ENCODE data around the gene ADGRV1.

The ADGRV1 gene

GRCh38 chr5:91137647-91138046, 579.0 kb downstream of the ADGRV1 start:
- Histone ChIP-seq H3K27ac (replicated peaks) (no peak overlapping the region), H3K27me3 (ENCODE audit: insufficient read depth, poor library complexity, severe bottlenecking) (no peaks in the 10 kb centered on the region), H3K4me3 (replicated peaks; ENCODE audit: insufficient read depth, low read length) (no peak overlapping the region)
- DNase-seq (ENCODE audit: low read depth in 1 of 2, low spot score in 1 of 2) = no peak
- TF ChIP-seq, protein P1, sequence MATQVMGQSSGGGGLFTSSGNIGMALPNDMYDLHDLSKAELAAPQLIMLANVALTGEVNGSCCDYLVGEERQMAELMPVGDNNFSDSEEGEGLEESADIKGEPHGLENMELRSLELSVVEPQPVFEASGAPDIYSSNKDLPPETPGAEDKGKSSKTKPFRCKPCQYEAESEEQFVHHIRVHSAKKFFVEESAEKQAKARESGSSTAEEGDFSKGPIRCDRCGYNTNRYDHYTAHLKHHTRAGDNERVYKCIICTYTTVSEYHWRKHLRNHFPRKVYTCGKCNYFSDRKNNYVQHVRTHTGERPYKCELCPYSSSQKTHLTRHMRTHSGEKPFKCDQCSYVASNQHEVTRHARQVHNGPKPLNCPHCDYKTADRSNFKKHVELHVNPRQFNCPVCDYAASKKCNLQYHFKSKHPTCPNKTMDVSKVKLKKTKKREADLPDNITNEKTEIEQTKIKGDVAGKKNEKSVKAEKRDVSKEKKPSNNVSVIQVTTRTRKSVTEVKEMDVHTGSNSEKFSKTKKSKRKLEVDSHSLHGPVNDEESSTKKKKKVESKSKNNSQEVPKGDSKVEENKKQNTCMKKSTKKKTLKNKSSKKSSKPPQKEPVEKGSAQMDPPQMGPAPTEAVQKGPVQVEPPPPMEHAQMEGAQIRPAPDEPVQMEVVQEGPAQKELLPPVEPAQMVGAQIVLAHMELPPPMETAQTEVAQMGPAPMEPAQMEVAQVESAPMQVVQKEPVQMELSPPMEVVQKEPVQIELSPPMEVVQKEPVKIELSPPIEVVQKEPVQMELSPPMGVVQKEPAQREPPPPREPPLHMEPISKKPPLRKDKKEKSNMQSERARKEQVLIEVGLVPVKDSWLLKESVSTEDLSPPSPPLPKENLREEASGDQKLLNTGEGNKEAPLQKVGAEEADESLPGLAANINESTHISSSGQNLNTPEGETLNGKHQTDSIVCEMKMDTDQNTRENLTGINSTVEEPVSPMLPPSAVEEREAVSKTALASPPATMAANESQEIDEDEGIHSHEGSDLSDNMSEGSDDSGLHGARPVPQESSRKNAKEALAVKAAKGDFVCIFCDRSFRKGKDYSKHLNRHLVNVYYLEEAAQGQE (IDR thresholded peaks at IDR 0.05; ENCODE audit: insufficient replicate concordance, low read depth) = no peak
- TF ChIP-seq GABPA (IDR thresholded peaks at IDR 0.05; ENCODE audit: low read depth) (no peak), SPI1 (IDR thresholded peaks at IDR 0.05; ENCODE audit: borderline replicate concordance, low read depth) (no peak), POLR2AphosphoS5 (IDR thresholded peaks at IDR 0.05; ENCODE audit: low read depth) (no peak)
- TF ChIP-seq, protein P2, sequence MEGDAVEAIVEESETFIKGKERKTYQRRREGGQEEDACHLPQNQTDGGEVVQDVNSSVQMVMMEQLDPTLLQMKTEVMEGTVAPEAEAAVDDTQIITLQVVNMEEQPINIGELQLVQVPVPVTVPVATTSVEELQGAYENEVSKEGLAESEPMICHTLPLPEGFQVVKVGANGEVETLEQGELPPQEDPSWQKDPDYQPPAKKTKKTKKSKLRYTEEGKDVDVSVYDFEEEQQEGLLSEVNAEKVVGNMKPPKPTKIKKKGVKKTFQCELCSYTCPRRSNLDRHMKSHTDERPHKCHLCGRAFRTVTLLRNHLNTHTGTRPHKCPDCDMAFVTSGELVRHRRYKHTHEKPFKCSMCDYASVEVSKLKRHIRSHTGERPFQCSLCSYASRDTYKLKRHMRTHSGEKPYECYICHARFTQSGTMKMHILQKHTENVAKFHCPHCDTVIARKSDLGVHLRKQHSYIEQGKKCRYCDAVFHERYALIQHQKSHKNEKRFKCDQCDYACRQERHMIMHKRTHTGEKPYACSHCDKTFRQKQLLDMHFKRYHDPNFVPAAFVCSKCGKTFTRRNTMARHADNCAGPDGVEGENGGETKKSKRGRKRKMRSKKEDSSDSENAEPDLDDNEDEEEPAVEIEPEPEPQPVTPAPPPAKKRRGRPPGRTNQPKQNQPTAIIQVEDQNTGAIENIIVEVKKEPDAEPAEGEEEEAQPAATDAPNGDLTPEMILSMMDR (IDR thresholded peaks at IDR 0.05; ENCODE audit: insufficient read depth, low read length) = no peak

DNA sequence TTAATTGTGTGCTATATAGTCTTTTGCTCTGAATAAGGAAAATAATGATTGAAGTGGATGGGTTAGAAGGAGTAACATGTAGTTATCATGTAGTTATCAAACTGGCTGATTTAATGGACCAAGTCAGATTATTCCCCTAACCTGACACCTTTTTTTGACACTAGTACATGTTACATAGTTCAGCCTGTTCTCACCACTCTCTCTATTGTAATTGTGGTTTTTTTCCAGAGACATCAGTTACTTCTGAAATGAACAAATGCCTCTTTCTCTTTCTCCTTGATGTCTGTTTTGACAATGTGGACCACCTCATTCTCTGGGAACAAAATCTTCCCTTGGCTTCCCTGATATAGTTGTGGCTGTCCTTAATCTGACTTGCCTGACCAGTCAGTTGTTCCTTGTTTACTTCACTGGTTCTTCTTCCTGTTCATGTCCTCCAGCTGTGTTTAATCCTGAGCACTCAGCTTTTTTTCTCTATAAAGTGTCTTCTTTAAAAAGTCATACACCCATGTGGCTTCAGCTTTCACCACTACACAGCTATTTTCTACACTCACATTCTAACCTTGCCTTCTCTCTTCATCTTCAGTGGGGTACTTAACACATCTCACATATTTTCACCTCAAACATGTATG, 581.1 kb downstream of the ADGRV1 start:
- no peak for TF ChIP-seq POLR2AphosphoS5 (IDR thresholded peaks at IDR 0.05; ENCODE audit: low read depth)
- no peaks in the 10 kb centered on the region for H3K27me3 ChIP-seq (ENCODE audit: insufficient read depth, poor library complexity, severe bottlenecking)
- no peak overlapping the region for H3K27ac ChIP-seq (replicated peaks)
- no peak overlapping the region for H3K4me3 ChIP-seq (replicated peaks; ENCODE audit: insufficient read depth, low read length)
- no peak for DNase-seq (ENCODE audit: low read depth in 1 of 2, low spot score in 1 of 2)

GRCh38 chr5:91140657-91141056, 582.1 kb downstream of the ADGRV1 start:
- H3K27ac ChIP-seq (replicated peaks) = no peak overlapping the region
- no peak for DNase-seq (ENCODE audit: low read depth in 1 of 2, low spot score in 1 of 2)
- H3K27me3 ChIP-seq (ENCODE audit: insufficient read depth, poor library complexity, severe bottlenecking) = no peaks in the 10 kb centered on the region
- TF ChIP-seq POLR2AphosphoS5 (IDR thresholded peaks at IDR 0.05; ENCODE audit: low read depth) = no peak
- TF ChIP-seq SPI1 (IDR thresholded peaks at IDR 0.05; ENCODE audit: borderline replicate concordance, low read depth) = no peak
- H3K4me3 ChIP-seq (replicated peaks; ENCODE audit: insufficient read depth, low read length) = no peak overlapping the region

- TF ChIP-seq, protein P2 (IDR thresholded peaks at IDR 0.05; ENCODE audit: insufficient read depth, low read length) = no peak
- TF ChIP-seq GABPA (IDR thresholded peaks at IDR 0.05; ENCODE audit: low read depth) (no peak), POLR2AphosphoS5 (IDR thresholded peaks at IDR 0.05; ENCODE audit: low read depth) (no peak), SPI1 (IDR thresholded peaks at IDR 0.05; ENCODE audit: borderline replicate concordance, low read depth) (no peak)
- TF ChIP-seq, protein P1 (IDR thresholded peaks at IDR 0.05; ENCODE audit: insufficient replicate concordance, low read depth) = no peak
- no peaks in the 10 kb centered on the region for H3K27me3 ChIP-seq (ENCODE audit: insufficient read depth, poor library complexity, severe bottlenecking)
- no peak overlapping the region for H3K27ac ChIP-seq (replicated peaks)
- H3K4me3 ChIP-seq (replicated peaks; ENCODE audit: insufficient read depth, low read length) = no peak overlapping the region
- DNase-seq (ENCODE audit: low read depth in 1 of 2, low spot score in 1 of 2) = no peak
These were observed 583.0 kb downstream of the ADGRV1 start for GRCh38 chr5:91141642-91142041.

- no peak for DNase-seq (ENCODE audit: low read depth in 1 of 2, low spot score in 1 of 2)
- H3K4me3 ChIP-seq (replicated peaks; ENCODE audit: insufficient read depth, low read length) = no peak overlapping the region
- no peak for TF ChIP-seq GABPA (IDR thresholded peaks at IDR 0.05; ENCODE audit: low read depth)
- TF ChIP-seq, protein P2 (IDR thresholded peaks at IDR 0.05; ENCODE audit: insufficient read depth, low read length) = no peak
- no peak for TF ChIP-seq POLR2AphosphoS5 (IDR thresholded peaks at IDR 0.05; ENCODE audit: low read depth)
- TF ChIP-seq, protein P1 (IDR thresholded peaks at IDR 0.05; ENCODE audit: insufficient replicate concordance, low read depth) = no peak
- TF ChIP-seq SPI1 (IDR thresholded peaks at IDR 0.05; ENCODE audit: borderline replicate concordance, low read depth) = no peak
- no peaks in the 10 kb centered on the region for H3K27me3 ChIP-seq (ENCODE audit: insufficient read depth, poor library complexity, severe bottlenecking)
- no peak overlapping the region for H3K27ac ChIP-seq (replicated peaks)
These were observed 583.8 kb downstream of the ADGRV1 start for GRCh38 chr5:91142386-91142785.

Data from HL-60 (cell line).